HAP-1 (cell line): ENCODE measurements around the gene AHNAK2.

Source experiments
- DNase-seq, 2 experiments: peaks; one replicate each; pipeline ENCODE4 v3.0.0-alpha.2; 2016 to 2020; ENCODE audit warnings: low spot score in 2 of 2
- H3K27me3 ChIP-seq: fragments of 250-450 bp; sonication (Bioruptor Pico); 2 replicates; pipeline ENCODE4 v1.5.1; 2020; ENCODE audit warnings: low read depth, mild to moderate bottlenecking, moderate library complexity
- H3K36me3 ChIP-seq: fragments of 250-450 bp; sonication (Bioruptor Pico); replicated peaks from 2 replicates; pipeline ENCODE4 v1.5.1; 2020; ENCODE audit warnings: mild to moderate bottlenecking
- H3K4me1 ChIP-seq: fragments of 250-450 bp; sonication (Bioruptor Pico); 2 replicates; pipeline ENCODE4 v1.5.1; 2020; ENCODE audit warnings: mild to moderate bottlenecking
- H3K4me3 ChIP-seq: fragments of 250-450 bp; sonication (Bioruptor Pico); 2 replicates; pipeline ENCODE4 v1.5.1; 2020; ENCODE audit warnings: mild to moderate bottlenecking, moderate library complexity
- H3K9me3 ChIP-seq: fragments of 250-450 bp; sonication (Bioruptor Pico); 2 replicates; pipeline ENCODE4 v1.5.1; 2020; ENCODE audit warnings: mild to moderate bottlenecking, moderate library complexity
- in situ Hi-C: fragments of 300-500 bp; cut with MboI; formaldehyde crosslinking; loops from 3 replicates; pipeline ENCODE4 v1.14.3; 2020; ENCODE audit warnings: low sequenced_read_pairs, inconsistent platforms, mixed read lengths

AHNAK2 gene

GRCh38 chr14:105018414-105018813 is 40.2 kb upstream of the AHNAK2 start:
- Histone ChIP-seq H3K4me3 (peak overlapping the region; percentile 83), H3K9me3 (no peaks in the 10 kb centered on the region), H3K36me3 (peaks cover 38% of the 10 kb centered on the region), H3K4me1 (peaks cover 40% of the 10 kb centered on the region), H3K27me3 (no peaks in the 10 kb centered on the region)
- in situ Hi-C loops = no loop called here
- peak in 1 of 2 experiments; percentile 33 for DNase-seq

GRCh38 chr14:105015905-105016304 is 37.7 kb upstream of the AHNAK2 start:
- Histone ChIP-seq H3K4me3 (no peak overlapping the region), H3K36me3 (peaks cover 62% of the 10 kb centered on the region), H3K4me1 (peaks cover 40% of the 10 kb centered on the region), H3K27me3 (no peaks in the 10 kb centered on the region), H3K9me3 (no peaks in the 10 kb centered on the region)
- in situ Hi-C loops = no loop called here
- DNase-seq = no peak

- H3K4me1 ChIP-seq = peaks cover 40% of the 10 kb centered on the region
- DNase-seq = peak in 1 of 2 experiments; percentile 22
- peaks cover 65% of the 10 kb centered on the region for H3K36me3 ChIP-seq
- H3K4me3 ChIP-seq = no peak overlapping the region; the same call in none of the 2 replicates
- no peaks in the 10 kb centered on the region for H3K27me3 ChIP-seq
- no peaks in the 10 kb centered on the region for H3K9me3 ChIP-seq
- in situ Hi-C loops = no loop called here
Measured at GRCh38 chr14:105015242-105015641, 37.1 kb upstream of the AHNAK2 start.

- H3K4me1 ChIP-seq = peaks cover 40% of the 10 kb centered on the region
- H3K36me3 ChIP-seq = peaks cover 65% of the 10 kb centered on the region
- H3K4me3 ChIP-seq = no peak overlapping the region
- peak; percentile 73 to 92 for DNase-seq
- in situ Hi-C loops = no loop called here
- no peaks in the 10 kb centered on the region for H3K9me3 ChIP-seq
- no peaks in the 10 kb centered on the region for H3K27me3 ChIP-seq
Measured at GRCh38 chr14:105014631-105015030, 36.5 kb upstream of the AHNAK2 start.

- no peak overlapping the region for H3K4me3 ChIP-seq
- DNase-seq = no peak
- peaks cover 64% of the 10 kb centered on the region for H3K36me3 ChIP-seq
- no peaks in the 10 kb centered on the region for H3K9me3 ChIP-seq
- in situ Hi-C loops = no loop called here
- H3K27me3 ChIP-seq = no peaks in the 10 kb centered on the region
- peaks cover 40% of the 10 kb centered on the region for H3K4me1 ChIP-seq
Measured at GRCh38 chr14:105014032-105014431, 35.9 kb upstream of the AHNAK2 start.

- no peak for DNase-seq
- H3K36me3 ChIP-seq = peaks cover 64% of the 10 kb centered on the region
- H3K4me1 ChIP-seq = peaks cover 38% of the 10 kb centered on the region
- H3K27me3 ChIP-seq = no peaks in the 10 kb centered on the region
- no peaks in the 10 kb centered on the region for H3K9me3 ChIP-seq
- in situ Hi-C loops = no loop called here
- no peak overlapping the region for H3K4me3 ChIP-seq
Measured at GRCh38 chr14:105013150-105013785, 35.1 kb upstream of the AHNAK2 start.

GRCh38 chr14:105012171-105012985 is 34.2 kb upstream of the AHNAK2 start:
- H3K36me3 ChIP-seq = peaks cover 68% of the 10 kb centered on the region
- DNase-seq = no peak
- H3K4me3 ChIP-seq = no peak overlapping the region
- H3K27me3 ChIP-seq = no peaks in the 10 kb centered on the region
- peaks cover 33% of the 10 kb centered on the region for H3K4me1 ChIP-seq
- no peaks in the 10 kb centered on the region for H3K9me3 ChIP-seq
- in situ Hi-C loops = no loop called here

GRCh38 chr14:105011312-105011990 is 33.3 kb upstream of the AHNAK2 start:
- no peaks in the 10 kb centered on the region for H3K27me3 ChIP-seq
- no peak overlapping the region for H3K4me3 ChIP-seq
- peaks cover 67% of the 10 kb centered on the region for H3K36me3 ChIP-seq
- H3K9me3 ChIP-seq = no peaks in the 10 kb centered on the region
- in situ Hi-C loops = no loop called here
- peaks cover 26% of the 10 kb centered on the region for H3K4me1 ChIP-seq
- no peak for DNase-seq

- in situ Hi-C loops = no loop called here
- peaks cover 20% of the 10 kb centered on the region for H3K4me1 ChIP-seq
- H3K4me3 ChIP-seq = no peak overlapping the region
- H3K36me3 ChIP-seq = peaks cover 66% of the 10 kb centered on the region
- no peaks in the 10 kb centered on the region for H3K9me3 ChIP-seq
- H3K27me3 ChIP-seq = no peaks in the 10 kb centered on the region
- DNase-seq = no peak
Measured at GRCh38 chr14:105010891-105011291, 32.7 kb upstream of the AHNAK2 start.

GRCh38 chr14:105010106-105010505 is 31.9 kb upstream of the AHNAK2 start:
- no peaks in the 10 kb centered on the region for H3K27me3 ChIP-seq
- peaks cover 64% of the 10 kb centered on the region for H3K36me3 ChIP-seq
- no peak for DNase-seq
- H3K9me3 ChIP-seq = no peaks in the 10 kb centered on the region
- peaks cover 12% of the 10 kb centered on the region for H3K4me1 ChIP-seq
- in situ Hi-C loops = no loop called here
- no peak overlapping the region for H3K4me3 ChIP-seq

- Histone ChIP-seq H3K4me3 (no peak overlapping the region), H3K27me3 (no peaks in the 10 kb centered on the region), H3K36me3 (peaks cover 57% of the 10 kb centered on the region), H3K9me3 (no peaks in the 10 kb centered on the region), H3K4me1 (no peaks in the 10 kb centered on the region; the same call in 1 of the 2 replicates)
- in situ Hi-C loops = no loop called here
- DNase-seq = no peak
Measured at GRCh38 chr14:105007593-105008264, 29.6 kb upstream of the AHNAK2 start.

GRCh38 chr14:105006831-105007592 is 28.8 kb upstream of the AHNAK2 start:
- in situ Hi-C loops = no loop called here
- no peaks in the 10 kb centered on the region; the same call in 1 of the 2 replicates for H3K4me1 ChIP-seq
- peaks cover 50% of the 10 kb centered on the region for H3K36me3 ChIP-seq
- H3K9me3 ChIP-seq = no peaks in the 10 kb centered on the region
- no peak for DNase-seq
- no peak overlapping the region for H3K4me3 ChIP-seq
- H3K27me3 ChIP-seq = no peaks in the 10 kb centered on the region
